Left ventricle myocardium inferior (tissue), 1 donor: ENCODE results near the gene VIT. TPM values are rescaled to one million over a fixed set of nuclear protein-coding genes. Genes with fewer than 3 reads are reported as not detected.

Source experiments
- DNase-seq: peaks from one replicate; pipeline ENCODE4 v3.0.0-alpha.2; 2020
- H3K27ac ChIP-seq: fragments of 200-600 bp; replicated peaks from 2 replicates; pipeline ENCODE4 v1.8.0; 2021
- H3K27me3 ChIP-seq: fragments of 200-600 bp; 2 replicates; pipeline ENCODE4 v1.8.0; 2021; ENCODE audit warnings: low read depth
- H3K36me3 ChIP-seq: fragments of 200-600 bp; 2 replicates; pipeline ENCODE4 v1.8.0; 2021
- H3K4me1 ChIP-seq: fragments of 200-600 bp; 2 replicates; pipeline ENCODE4 v1.8.0; 2021
- H3K4me3 ChIP-seq: fragments of 200-600 bp; 2 replicates; pipeline ENCODE4 v1.8.0; 2021; ENCODE audit warnings: mild to moderate bottlenecking, moderate library complexity
- H3K9me3 ChIP-seq: fragments of 200-600 bp; replicated peaks from 2 replicates; pipeline ENCODE4 v1.8.0; 2021
- CTCF ChIP-seq: fragments of 200-600 bp; IDR thresholded peaks from 2 replicates; pipeline ENCODE4 v1.8.0; 2021; ENCODE audit warnings: antibody characterized with exemption, mild to moderate bottlenecking, borderline replicate concordance
- intact Hi-C: fragments of 100-400 bp; cut with micrococcal nuclease; formaldehyde crosslinking; loops from one replicate; pipeline ENCODE4 v1.11.0; 2022
- total RNA-seq: library from RNA; stranded (reverse); fragmentation: NEBNext Ultra II Directional; extraction: Animal tissue kit (Norgen Biotek cat#: 25700); gene quantifications from one replicate; pipeline ENCODE4 v1.2.1, GENCODE V29; 2021
- donor health status: DM: no; HTN: yes; CAD: no; lungs with severe emphysema.

The VIT gene
- total RNA-seq, 1 donor from 2014 or later: 8.5 TPM

GRCh38 chr2:36858551-36859365, 162.3 kb downstream of the VIT start:
- H3K27ac ChIP-seq: no peak overlapping the region
- TF ChIP-seq CTCF: no peak
- intact Hi-C loops: no loop called here

DNA sequence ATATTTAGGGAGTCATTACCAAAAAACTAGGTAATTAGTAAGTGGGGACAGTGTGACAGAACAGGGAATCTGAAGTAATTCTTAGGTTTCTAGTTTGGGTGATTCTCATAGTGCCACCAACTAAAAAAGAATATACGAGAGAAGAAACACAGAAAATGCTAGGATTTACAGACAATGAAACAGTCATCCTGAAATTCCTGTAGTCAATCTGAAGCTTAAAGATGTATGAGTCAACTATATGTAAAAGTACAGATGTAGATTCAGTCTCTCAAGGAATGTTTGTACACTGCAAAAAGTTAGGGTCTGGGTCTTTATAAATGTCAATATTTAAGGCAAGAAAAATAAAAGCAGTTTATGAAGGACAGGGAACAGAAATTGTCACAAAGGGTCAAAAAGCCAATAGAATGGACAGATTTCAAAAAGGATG, 162.9 kb downstream of the VIT start:
- H3K4me1 ChIP-seq: no peaks in the 10 kb centered on the region
- intact Hi-C loops: no loop called here
- no peak for TF ChIP-seq CTCF
- H3K27me3 ChIP-seq: no peaks in the 10 kb centered on the region
- no peaks in the 10 kb centered on the region for H3K9me3 ChIP-seq
- H3K4me3 ChIP-seq: no peak overlapping the region
- DNase-seq: no peak
- H3K27ac ChIP-seq: no peak overlapping the region
- peaks cover 72% of the 10 kb centered on the region for H3K36me3 ChIP-seq

More at GRCh38 chr2:36858551-36859365, 162.3 kb downstream of the VIT start:
- Histone ChIP-seq H3K4me1 (no peaks in the 10 kb centered on the region), H3K9me3 (no peaks in the 10 kb centered on the region), H3K4me3 (no peak overlapping the region), H3K36me3 (peaks cover 66% of the 10 kb centered on the region), H3K27me3 (no peaks in the 10 kb centered on the region)
- DNase-seq: no peak

DNA sequence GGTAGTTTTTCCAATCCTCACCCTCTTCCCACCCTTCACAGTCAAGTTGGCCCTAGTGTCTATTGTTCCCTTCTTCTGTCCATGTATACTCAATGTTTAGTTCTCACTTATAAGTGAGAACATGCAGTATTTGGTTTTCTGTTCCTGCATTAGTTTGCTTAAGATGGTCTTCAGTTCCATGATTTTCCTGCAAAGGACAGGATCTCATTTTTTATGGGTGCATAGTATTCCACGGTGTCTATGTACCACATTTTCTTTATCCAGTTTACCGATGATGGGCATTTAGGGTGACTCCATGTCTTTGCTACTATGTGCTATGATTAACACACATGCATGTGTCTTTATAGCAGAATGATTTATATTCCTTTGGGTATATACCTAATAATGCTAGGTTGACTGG, 165.4 kb downstream of the VIT start:
- no peak for DNase-seq
- Histone ChIP-seq H3K27ac (no peak overlapping the region), H3K36me3 (peaks cover 76% of the 10 kb centered on the region), H3K27me3 (no peaks in the 10 kb centered on the region), H3K9me3 (no peaks in the 10 kb centered on the region), H3K4me1 (no peaks in the 10 kb centered on the region), H3K4me3 (no peak overlapping the region)
- intact Hi-C loops: no loop called here
- TF ChIP-seq CTCF: no peak

Other genes starting within 250 kb of the VIT start
- 49.6 TPM for gene FEZ2, start 98.5 kb upstream of the VIT start, total RNA-seq